Right ventricle myocardium superior (tissue), 1 donor: ENCODE measurements around the gene KCNJ6. TPM values are rescaled to one million over a fixed set of nuclear protein-coding genes. Genes with fewer than 3 reads are reported as not detected.
A peak's percentile ranks its signal among the peaks of the same experiment; 100 is the strongest.
"Not testable (repeated sequence)": the region's sequence is repeated elsewhere in the genome, so short reads cannot be mapped to it uniquely, and the experiment has no call there.

Experiments used
- ATAC-seq: fragments of 200-7000 bp; cut with Tn5 transposase; one replicate; pipeline ENCODE4 v1.9.1; 2020; ENCODE audit warnings: mild to moderate bottlenecking; ENCODE audit not compliant: poor library complexity
- DNase-seq: peaks from one replicate; pipeline ENCODE4 v3.0.0-alpha.2; 2020
- intact Hi-C: fragments of 100-400 bp; cut with DNase I; formaldehyde crosslinking; loops from one replicate; pipeline ENCODE4 v1.11.2; 2022
- total RNA-seq: library from RNA; stranded (reverse); fragmentation: NEBNext Ultra II Directional; extraction: Animal tissue kit (Norgen Biotek cat#: 25700); gene quantifications from one replicate; pipeline ENCODE4 v1.2.1, GENCODE V29; 2021
- donor health status: DM: no; HTN: yes; CAD: no; lungs with severe emphysema.

KCNJ6 gene
- total RNA-seq, 1 donor from 2014 or later: not detected

GRCh38 chr21:37579356-37579755 lies 336.9 kb downstream of the KCNJ6 start:
- ATAC-seq (no peak), DNase-seq (no peak)
- intact Hi-C loops: no loop called here

DNA sequence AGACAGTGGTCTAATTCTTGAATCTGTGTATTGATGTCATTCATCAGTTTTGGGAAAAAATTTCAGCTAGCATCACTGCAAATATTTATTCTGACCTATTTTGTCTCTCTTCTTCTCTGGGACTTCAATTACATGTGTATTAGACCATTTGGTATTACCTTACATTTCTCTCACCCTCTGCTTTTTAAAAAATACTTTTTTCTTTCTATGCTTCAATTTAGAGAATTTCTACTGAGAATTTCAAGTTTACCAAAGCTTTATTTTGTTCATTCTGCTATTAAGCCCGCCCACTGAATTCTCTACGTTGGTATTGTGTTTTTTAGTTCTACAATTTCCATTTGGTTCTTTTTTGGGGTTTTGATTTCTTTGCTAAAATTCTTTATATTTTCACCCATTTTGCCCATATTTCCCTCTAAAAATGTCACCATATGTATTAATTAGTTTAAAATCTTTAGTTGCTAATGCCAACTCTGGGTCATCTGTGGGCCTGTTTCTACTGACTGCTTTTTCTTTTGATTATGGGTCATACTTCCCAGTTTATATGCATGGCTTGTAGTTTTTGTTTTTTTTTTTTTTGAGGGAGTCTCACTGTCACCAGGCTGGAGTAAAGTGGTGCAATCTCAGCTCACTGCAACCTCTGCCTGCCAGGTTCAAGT lies 337.7 kb downstream of the KCNJ6 start:
- ATAC-seq (no peak), DNase-seq (no peak)
- intact Hi-C loops: no loop called here

DNA sequence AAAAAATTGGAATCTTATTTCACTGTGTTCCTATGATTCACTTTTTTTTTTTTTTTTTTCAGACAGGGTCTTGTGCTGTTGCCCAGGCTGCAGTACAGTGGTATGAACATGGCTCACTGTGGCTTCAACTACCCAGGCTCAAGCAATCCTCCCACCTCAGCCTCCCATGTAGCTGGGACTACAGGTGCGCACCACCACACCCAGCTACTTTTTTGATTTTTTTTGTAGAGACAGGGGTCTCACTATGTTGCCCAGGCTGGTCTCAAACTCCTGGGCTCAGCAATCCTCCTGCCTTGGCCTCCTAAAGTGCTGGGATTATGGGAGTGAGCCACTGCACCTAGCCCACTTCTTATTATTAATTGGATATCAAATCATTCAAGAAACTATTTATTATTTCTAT lies 339.3 kb downstream of the KCNJ6 start:
- intact Hi-C loops: not testable (repeated sequence)

GRCh38 chr21:37575580-37575979 lies 340.7 kb downstream of the KCNJ6 start:
- no peak for ATAC-seq
- no peak for DNase-seq
- intact Hi-C loops: no loop called here

More for the DNA sequence above, 339.3 kb downstream of the KCNJ6 start:
- not testable (repeated sequence) for DNase-seq, ATAC-seq

GRCh38 chr21:37574751-37575150 lies 341.5 kb downstream of the KCNJ6 start:
- no peak for DNase-seq
- ATAC-seq: no peak
- intact Hi-C loops: no loop called here

- DNase-seq: no peak
- intact Hi-C loops: no loop called here
- ATAC-seq: no peak
Observed at GRCh38 chr21:37574316-37574715, 341.9 kb downstream of the KCNJ6 start.

GRCh38 chr21:37571442-37571841 lies 344.8 kb downstream of the KCNJ6 start:
- no peak for DNase-seq
- intact Hi-C loops: no loop called here
- no peak for ATAC-seq

- intact Hi-C loops: loop anchor here (10.0 kb wide), 1 partner anchor 314 kb away; no protein-coding TSS in a partner anchor
- ATAC-seq (no peak), DNase-seq (no peak)
Observed at GRCh38 chr21:37568916-37569315, 347.3 kb downstream of the KCNJ6 start.

- ATAC-seq (no peak), DNase-seq (no peak)
- intact Hi-C loops: loop anchor here (10.0 kb wide), 1 partner anchor 314 kb away; no protein-coding TSS in a partner anchor
Observed at GRCh38 chr21:37568415-37568814, 347.8 kb downstream of the KCNJ6 start.

DNA sequence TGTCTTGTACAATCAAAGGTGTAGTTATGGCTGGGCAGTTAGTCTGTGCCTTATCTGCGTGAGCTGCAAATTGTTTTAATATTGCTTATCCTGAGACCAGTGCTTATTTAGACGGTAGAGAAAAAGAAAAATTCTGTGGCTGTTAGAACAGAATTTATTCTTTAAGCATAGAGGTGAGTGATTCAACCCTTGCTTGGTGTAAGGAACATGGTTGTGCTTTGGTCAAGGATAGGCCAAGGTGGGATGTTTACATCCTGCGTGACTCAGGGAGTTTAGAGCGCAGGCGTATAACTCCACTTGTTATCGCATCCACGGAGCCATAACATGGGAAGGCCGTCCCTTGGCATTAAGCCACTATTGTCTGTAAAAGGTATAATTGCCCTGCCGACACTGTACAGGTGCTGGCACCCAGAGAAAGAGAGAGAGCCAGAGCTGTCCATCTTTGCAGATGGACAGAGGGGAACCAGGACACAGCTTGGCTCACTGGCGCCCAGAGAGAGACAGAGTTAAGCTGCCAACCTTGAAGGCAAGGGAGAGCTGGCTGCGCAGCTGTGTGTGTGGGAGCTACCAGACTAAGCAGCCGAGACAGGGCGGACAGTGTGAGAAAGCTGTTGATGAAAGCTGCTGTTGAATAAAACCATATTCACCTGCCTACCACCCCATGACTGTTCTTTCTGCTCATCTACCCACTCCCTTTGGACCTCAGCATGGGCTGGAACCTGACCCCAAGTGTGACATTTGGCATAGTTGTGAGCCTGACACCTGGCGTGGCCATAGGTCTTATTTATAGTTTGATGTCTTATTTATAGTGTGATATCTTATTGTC lies 349.3 kb downstream of the KCNJ6 start:
- ATAC-seq: no peak
- intact Hi-C loops: loop anchor here (10.0 kb wide), 1 partner anchor 312 kb away; no protein-coding TSS in a partner anchor
- no peak for DNase-seq

DNA sequence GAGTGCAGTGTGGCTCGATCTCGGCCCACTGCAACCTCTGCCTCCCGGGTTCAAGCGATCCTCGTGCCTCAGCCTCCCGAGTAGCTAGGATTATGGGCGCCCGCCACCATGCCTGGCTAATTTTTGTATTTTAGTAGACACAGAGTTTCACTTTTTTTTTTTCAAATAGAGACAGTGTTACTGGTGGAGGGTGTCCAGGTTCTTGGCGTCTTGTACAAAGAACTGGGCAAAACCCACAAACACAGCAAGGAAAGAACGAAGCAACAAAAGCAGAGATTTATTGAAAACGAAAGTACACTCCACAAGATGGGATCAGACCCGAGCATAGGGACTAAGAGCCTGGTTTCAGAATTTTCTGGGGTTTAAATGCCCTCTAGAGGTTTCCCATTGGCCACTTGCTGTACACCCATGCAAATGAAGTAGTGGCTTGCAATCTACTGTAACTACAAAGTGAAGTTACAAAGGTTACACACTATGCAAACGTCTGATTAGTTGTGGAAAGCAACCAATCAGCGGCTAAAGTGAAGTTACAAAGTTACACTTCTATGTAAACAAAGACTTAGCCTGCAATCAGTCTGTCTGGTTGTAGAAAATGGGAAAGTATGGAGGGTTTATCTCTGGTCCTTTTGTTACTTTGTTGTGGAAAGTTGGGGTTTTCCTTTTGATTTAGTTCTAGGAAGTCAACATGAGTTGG lies 350.6 kb downstream of the KCNJ6 start:
- DNase-seq (no peak), ATAC-seq (no peak)
- intact Hi-C loops: loop anchor here (10.0 kb wide), 1 partner anchor 311 kb away; no protein-coding TSS in a partner anchor

GRCh38 chr21:37564924-37565529 lies 351.2 kb downstream of the KCNJ6 start:
- intact Hi-C loops: loop anchor here (5.0 to 10.0 kb wide), 2 partner anchors 198 to 310 kb away; partner anchors contain the start of gene DYRK1A
- DNase-seq (no peak), ATAC-seq (peak; percentile 5)

GRCh38 chr21:37564341-37564923 lies 351.8 kb downstream of the KCNJ6 start:
- DNase-seq: peak; percentile 76
- ATAC-seq: peak; percentile 74
- intact Hi-C loops: loop anchor here (5.0 to 10.0 kb wide), 2 partner anchors 197 to 310 kb away; partner anchors contain the start of gene DYRK1A

DNA sequence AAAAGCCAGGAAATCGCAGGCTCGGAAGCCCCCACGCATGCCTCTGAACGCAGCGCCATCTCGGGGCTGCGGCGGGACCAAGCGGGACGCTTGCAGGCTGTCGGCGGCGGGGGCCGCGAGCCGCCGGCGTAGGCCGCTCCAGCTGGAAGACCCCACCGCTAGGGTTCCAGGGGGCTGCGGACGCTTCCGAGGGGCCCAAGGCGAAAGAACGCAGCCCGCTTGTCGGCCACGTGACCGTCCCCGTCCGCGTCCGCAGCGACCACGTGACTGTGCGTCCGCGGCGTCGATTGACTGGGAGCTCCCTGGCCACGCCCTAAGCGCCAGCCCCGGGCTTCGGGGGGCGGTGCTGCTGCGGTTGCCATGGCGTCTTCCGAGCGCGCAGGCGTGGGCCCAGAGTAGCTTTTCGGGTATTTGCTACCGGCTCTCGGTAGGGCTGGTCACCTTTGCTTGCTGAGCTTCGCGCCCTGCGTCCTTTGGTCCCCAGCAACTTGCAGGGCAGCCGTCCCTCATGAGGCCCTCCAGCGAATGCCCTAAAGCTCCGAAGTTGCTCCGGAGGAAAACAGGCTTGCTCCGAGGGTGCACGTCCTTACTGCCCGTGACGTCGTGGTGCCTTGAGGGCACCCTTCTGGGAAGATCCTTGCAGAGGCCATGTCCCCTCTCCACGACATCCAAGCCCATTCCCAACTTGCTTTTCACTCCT lies 352.5 kb downstream of the KCNJ6 start:
- DNase-seq: peak; percentile 96
- intact Hi-C loops: loop anchor here (5.0 to 10.0 kb wide), 2 partner anchors 196 to 309 kb away; partner anchors contain the start of gene DYRK1A
- ATAC-seq: peak; percentile 96

- DNase-seq: peak; percentile 59
- intact Hi-C loops: loop anchor here (5.0 to 10.0 kb wide), 2 partner anchors 196 to 308 kb away; partner anchors contain the start of gene DYRK1A
Observed at GRCh38 chr21:37562920-37563640, 353.2 kb downstream of the KCNJ6 start.

DNA sequence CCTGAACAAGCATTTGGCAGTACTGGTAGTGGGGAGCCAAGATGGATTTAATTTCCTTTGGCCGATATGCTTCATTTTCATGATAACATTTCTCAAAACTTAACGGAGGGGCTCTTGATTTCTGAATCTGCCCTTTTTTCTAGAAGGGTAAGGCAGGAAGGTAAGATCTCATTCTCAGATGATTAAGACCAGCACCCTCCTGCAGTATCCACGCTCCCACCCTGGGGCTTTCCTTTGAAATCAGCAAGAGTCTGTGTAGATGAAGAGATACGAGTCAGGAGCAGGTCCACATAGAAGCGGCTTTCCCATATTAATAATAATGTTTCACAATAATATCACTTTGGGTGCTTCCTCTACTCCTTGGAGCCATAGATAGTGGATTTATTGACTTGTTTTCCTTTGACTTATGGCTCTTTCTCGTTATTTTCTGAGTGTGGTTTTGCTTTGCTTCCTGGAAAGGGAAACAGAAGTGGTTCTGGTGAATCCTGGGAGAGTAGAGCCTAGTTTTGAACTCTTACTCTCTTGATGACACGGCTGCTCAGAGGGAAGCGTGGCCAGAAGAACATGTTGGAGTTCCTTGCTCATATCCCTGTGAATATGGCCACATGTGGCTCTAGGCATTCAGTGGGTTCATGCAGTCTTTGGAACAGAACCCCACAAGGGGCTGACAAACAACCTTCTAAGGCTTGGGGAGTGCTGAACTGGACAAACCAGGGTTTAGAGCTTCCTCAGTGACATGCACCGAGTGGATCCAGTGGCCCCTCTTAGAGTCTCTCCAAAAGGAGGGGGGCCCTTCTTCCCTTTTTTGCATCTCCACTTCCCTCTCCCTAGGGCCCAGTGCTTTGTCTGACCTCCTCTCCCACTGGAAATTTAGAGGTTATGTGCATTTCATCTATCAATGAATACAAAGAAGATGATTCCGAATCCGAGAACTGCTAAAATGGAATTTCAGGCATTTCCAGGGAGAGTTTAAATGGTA lies 354.0 kb downstream of the KCNJ6 start:
- ATAC-seq: no peak
- DNase-seq: no peak
- intact Hi-C loops: loop anchor here (5.0 to 10.0 kb wide), 2 partner anchors 195 to 307 kb away; partner anchors contain the start of gene DYRK1A

More at GRCh38 chr21:37562920-37563640, 353.2 kb downstream of the KCNJ6 start:
- peak; percentile 10 for ATAC-seq
